ENCODE data around the gene KIF26B.

KIF26B gene

GRCh38 chr1:245477941-245478340 is 323.2 kb downstream of the KIF26B start:
- TF ChIP-seq ZFP30 (CRISPR knock-in tag; IDR thresholded peaks at IDR 0.05), result no peak
- TF ChIP-seq GLIS3 (CRISPR knock-in tag; IDR thresholded peaks at IDR 0.05), result no peak
- no peak for TF ChIP-seq ARNTL (CRISPR knock-in tag; IDR thresholded peaks at IDR 0.05; ENCODE audit: borderline replicate concordance, low read depth)
- TF ChIP-seq ZC3H10 (CRISPR knock-in tag; IDR thresholded peaks at IDR 0.05), result no peak
- no peak for TF ChIP-seq TOX (CRISPR knock-in tag; IDR thresholded peaks at IDR 0.05; ENCODE audit: borderline replicate concordance)
- TF ChIP-seq RARB (CRISPR knock-in tag; IDR thresholded peaks at IDR 0.05), result no peak
- TF ChIP-seq PPARA (CRISPR knock-in tag; IDR thresholded peaks at IDR 0.05; ENCODE audit: borderline replicate concordance), result no peak
- no peak for TF ChIP-seq CREB5 (CRISPR knock-in tag; IDR thresholded peaks at IDR 0.05; ENCODE audit: low read depth)
- no peak for TF ChIP-seq POU6F1 (CRISPR knock-in tag; IDR thresholded peaks at IDR 0.05; ENCODE audit: borderline replicate concordance, low read depth)
- no peak for TF ChIP-seq PATZ1 (CRISPR knock-in tag; IDR thresholded peaks at IDR 0.05; ENCODE audit: borderline replicate concordance)
- no peak for TF ChIP-seq ZFP3 (CRISPR knock-in tag; IDR thresholded peaks at IDR 0.05)
- no peak for TF ChIP-seq OSR1 (CRISPR knock-in tag; IDR thresholded peaks at IDR 0.05)
- TF ChIP-seq ESRRG (CRISPR knock-in tag; IDR thresholded peaks at IDR 0.05), result no peak
- no peak for TF ChIP-seq ZNF565 (CRISPR knock-in tag; conservative IDR thresholded peaks at IDR 0.05; ENCODE audit: low read depth)
- TF ChIP-seq TCF4 (CRISPR knock-in tag; IDR thresholded peaks at IDR 0.05; ENCODE audit: borderline replicate concordance), result no peak
- no peak for ATAC-seq

GRCh38 chr1:245480393-245481120 is 325.8 kb downstream of the KIF26B start:
- ATAC-seq, result no peak
- TF ChIP-seq CSRNP3 (CRISPR knock-in tag; IDR thresholded peaks at IDR 0.05), result no peak
- TF ChIP-seq CREB5 (CRISPR knock-in tag; IDR thresholded peaks at IDR 0.05; ENCODE audit: low read depth), result no peak
- TF ChIP-seq ZC3H10 (CRISPR knock-in tag; IDR thresholded peaks at IDR 0.05), result no peak
- no peak for TF ChIP-seq TSHZ2 (CRISPR knock-in tag; IDR thresholded peaks at IDR 0.05)
- TF ChIP-seq SNAI2 (CRISPR knock-in tag; IDR thresholded peaks at IDR 0.05), result no peak
- TF ChIP-seq RARB (CRISPR knock-in tag; IDR thresholded peaks at IDR 0.05), result no peak
- no peak for TF ChIP-seq ZNF565 (CRISPR knock-in tag; conservative IDR thresholded peaks at IDR 0.05; ENCODE audit: low read depth)
- TF ChIP-seq CSDC2 (CRISPR knock-in tag; IDR thresholded peaks at IDR 0.05), result no peak
- TF ChIP-seq TCF4 (CRISPR knock-in tag; IDR thresholded peaks at IDR 0.05; ENCODE audit: borderline replicate concordance), result no peak
- TF ChIP-seq PATZ1 (CRISPR knock-in tag; IDR thresholded peaks at IDR 0.05; ENCODE audit: borderline replicate concordance), result no peak
- no peak for TF ChIP-seq ISL1 (CRISPR knock-in tag; IDR thresholded peaks at IDR 0.05)
- TF ChIP-seq ARNTL (CRISPR knock-in tag; IDR thresholded peaks at IDR 0.05; ENCODE audit: borderline replicate concordance, low read depth), result no peak
- TF ChIP-seq ZFP30 (CRISPR knock-in tag; IDR thresholded peaks at IDR 0.05), result no peak
- TF ChIP-seq TOX (CRISPR knock-in tag; IDR thresholded peaks at IDR 0.05; ENCODE audit: borderline replicate concordance), result no peak
- TF ChIP-seq PPARA (CRISPR knock-in tag; IDR thresholded peaks at IDR 0.05; ENCODE audit: borderline replicate concordance), result no peak
- TF ChIP-seq OSR1 (CRISPR knock-in tag; IDR thresholded peaks at IDR 0.05), result no peak
- TF ChIP-seq GLIS3 (CRISPR knock-in tag; IDR thresholded peaks at IDR 0.05), result no peak
- TF ChIP-seq ESRRG (CRISPR knock-in tag; IDR thresholded peaks at IDR 0.05), result no peak
- TF ChIP-seq ZFP3 (CRISPR knock-in tag; IDR thresholded peaks at IDR 0.05), result no peak

All from SK-N-SH treated with all-trans-retinoic acid at 6 μM for 48 hours (cell line).